Measurements from ENCODE around the gene AURKAIP1.

- TF ChIP-seq REST (IDR thresholded peaks at IDR 0.05; ENCODE audit: insufficient replicate concordance, low read depth) (no peak), POLR2AphosphoS5 (IDR thresholded peaks at IDR 0.05; ENCODE audit: low read depth) (no peak)
Measured at GRCh38 chr1:1395166-1395565, 20.2 kb upstream of the AURKAIP1 start.

All from HL-60 (cell line).